HG03521 (cell line): ENCODE measurements around the gene DYRK1A.
"Not testable (repeated sequence)": the region's sequence is repeated elsewhere in the genome, so short reads cannot be mapped to it uniquely, and the experiment has no call there.

Source experiments
- ATAC-seq: cut with Tn5 transposase; IDR thresholded peaks from one replicate; pipeline ENCODE4 v1.9.1; 2021; ENCODE audit warnings: mild to moderate bottlenecking, moderate library complexity; ENCODE audit not compliant: unreplicated experiment

Gene DYRK1A

GRCh38 chr21:37522641-37523295, 156.2 kb downstream of the DYRK1A start:
- ATAC-seq, result no peak

GRCh38 chr21:37524944-37525343, 158.4 kb downstream of the DYRK1A start:
- ATAC-seq, result not testable (repeated sequence)

- ATAC-seq, result no peak
Measured at GRCh38 chr21:37525810-37526209, 159.2 kb downstream of the DYRK1A start.

GRCh38 chr21:37527103-37527502, 160.5 kb downstream of the DYRK1A start:
- no peak for ATAC-seq

DNA sequence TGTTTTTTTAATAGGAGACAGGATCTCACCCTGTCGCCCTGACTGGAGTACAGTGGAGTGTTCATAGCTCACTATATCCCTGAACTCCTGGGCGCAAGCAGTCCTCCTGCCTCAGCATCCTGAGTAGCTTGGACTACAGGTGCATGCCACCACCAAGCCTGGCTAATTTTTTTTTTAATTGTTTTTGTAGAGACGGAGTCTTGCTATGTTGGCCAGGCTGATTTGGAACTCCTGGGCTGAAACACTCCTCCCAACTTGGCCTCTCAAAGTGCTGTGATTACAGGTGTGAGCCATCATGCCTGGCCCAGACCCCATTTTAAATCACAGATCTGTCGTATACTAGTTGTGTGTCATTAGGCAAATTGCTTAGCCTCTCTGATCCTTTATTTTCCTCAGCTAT, 161.1 kb downstream of the DYRK1A start:
- no peak for ATAC-seq

- ATAC-seq, result no peak
Measured at GRCh38 chr21:37528150-37528937, 161.8 kb downstream of the DYRK1A start.

DNA sequence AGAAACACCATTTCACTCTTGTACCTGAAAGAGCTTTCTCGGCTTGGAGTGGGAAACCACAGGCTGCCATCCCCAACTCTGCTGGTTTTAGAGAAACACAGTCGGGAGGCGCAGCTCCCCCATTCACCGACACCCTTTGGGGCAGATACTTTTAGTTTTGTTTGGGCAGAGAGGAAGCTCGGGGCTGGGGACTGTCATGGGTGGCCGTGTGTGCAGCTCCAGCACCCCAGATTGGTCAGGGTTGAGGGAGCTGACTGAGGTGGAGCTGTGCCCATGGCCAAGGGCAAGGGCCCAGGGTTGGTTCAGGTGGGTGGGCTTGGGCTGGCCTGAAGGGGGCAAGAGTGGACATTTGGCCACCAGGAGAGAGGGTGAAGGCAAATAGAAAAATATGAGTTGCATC, 163.1 kb downstream of the DYRK1A start:
- no peak for ATAC-seq

DNA sequence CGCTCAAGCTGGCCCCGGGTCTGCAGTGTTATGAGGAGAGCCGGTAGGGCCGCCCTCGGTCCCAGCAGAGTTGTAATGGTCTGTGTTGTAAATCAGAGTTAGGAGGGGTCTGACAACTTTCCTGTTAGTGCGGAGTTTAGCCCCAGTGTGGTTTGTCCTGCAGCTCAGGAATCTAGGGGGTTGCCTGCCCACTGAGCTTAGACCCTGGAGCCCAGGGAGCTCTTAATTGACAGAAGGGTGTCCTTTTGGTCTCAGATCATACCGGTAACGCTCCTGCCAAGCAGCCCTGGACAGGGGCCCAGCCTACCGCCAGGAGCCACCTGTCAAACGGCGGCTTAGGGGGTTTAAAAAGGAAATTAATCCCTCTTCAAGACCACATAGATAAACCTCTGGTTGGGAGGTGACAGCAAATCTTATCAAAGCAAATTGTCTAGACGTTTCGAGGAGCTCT, 164.4 kb downstream of the DYRK1A start:
- no peak for ATAC-seq

DNA sequence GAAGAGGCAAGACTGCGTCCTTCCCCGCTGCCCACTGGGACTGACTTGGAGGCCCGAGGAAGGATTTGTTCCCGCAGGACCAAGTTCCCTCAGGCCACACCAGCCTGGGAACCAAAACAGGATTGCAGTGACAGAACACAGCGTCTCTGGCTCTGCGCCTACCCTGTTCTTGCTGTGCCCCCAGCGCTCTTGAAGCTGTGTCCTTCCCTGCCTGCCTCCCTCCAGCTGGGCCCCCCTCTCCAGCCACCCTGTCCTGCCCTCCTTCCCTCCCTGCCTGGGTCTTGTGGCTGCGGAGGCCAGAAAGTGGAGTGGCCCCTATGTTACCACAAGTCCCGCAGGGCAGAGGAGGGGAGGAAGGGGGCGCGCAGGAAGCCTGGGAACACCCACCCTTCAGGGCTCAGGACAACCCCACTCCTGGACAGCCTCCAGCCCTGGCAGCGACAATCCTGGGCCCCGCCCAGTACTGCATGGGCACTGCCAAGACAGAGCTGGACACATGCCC, 164.9 kb downstream of the DYRK1A start:
- no peak for ATAC-seq

GRCh38 chr21:37532868-37533780, 166.6 kb downstream of the DYRK1A start:
- ATAC-seq, result peak; percentile 64

- ATAC-seq, result no peak
Measured at GRCh38 chr21:37534431-37534830, 167.9 kb downstream of the DYRK1A start.

GRCh38 chr21:37535130-37535529, 168.6 kb downstream of the DYRK1A start:
- ATAC-seq, result no peak

- no peak for ATAC-seq
Measured at GRCh38 chr21:37535672-37536071, 169.1 kb downstream of the DYRK1A start.

DNA sequence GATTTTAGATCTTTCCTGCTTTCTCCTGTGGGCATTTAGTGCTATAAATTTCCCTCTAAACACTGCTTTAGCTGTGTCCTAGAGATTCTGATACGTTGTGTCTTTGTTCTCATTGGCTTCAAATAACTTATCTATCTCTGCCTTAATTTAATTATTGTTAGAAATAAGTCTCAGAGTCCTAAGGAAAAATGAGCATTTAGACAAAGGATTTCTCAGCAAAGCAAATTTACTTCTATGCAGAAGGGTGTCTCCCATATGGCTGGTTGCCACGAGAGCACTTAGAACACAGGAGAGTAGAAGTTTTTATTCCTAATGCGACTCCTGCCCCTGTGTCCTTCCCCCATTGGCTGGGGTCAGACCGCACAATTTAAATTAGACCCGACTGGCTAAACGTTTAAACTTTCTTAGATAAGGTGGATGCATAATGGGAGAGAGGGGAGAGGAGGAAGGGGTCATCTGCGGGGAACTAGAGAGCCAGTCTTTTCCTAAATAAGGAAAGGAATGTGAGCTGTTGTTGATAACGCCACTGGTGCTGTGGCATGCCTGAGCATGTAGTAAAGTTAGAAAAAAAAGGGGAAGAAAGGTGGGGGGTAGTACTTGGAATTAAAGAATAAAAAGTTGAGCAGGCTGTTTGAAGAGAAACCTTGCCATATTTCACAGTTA, 170.2 kb downstream of the DYRK1A start:
- no peak for ATAC-seq

GRCh38 chr21:37537391-37537996, 170.9 kb downstream of the DYRK1A start:
- ATAC-seq, result no peak

DNA sequence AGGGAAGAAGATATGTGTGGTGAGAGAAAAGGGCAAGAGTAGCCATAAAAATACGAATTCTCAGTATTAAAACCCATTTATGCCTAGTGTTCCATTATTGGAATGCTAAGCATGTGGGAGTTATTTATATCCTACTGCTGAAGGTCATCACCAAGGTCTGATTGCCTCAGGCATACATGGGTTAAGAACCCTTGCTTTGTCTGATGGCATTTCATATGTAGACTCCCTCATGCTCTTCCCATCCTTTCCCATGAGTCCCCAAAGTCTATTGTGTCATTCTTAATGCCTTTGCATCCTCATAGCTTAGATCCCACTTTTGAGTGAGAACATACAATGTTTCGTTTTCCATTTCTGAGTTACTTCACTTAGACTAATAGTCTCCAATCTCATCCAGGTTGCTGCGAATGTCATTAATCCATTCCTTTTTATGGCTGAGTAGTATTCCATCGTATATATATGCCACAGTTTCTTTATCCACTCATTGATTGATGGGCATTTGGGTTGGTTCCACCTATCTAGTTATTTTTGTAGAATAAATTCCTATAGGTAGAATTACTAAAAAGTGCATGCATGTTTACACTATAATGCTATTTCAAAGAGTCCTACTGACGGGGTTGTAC, 172.5 kb downstream of the DYRK1A start:
- ATAC-seq, result no peak

DNA sequence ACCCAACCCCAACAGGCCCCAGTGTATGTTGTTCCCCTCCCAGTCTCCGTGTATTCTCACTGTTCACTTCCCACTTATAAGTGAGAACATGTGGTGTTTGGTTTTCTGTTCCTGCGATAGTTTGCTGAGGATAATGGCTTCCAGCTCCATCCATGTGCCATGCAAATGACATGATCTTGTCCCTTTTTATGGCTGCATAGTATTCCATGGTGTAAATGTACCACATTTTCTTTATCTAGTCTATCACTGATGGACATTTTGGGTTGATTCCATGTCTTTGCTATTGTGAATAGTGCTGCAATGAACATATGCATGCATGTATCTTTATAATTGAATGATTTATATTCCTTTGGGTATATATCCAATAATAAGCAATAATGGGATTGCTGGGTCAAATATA, 174.6 kb downstream of the DYRK1A start:
- not testable (repeated sequence) for ATAC-seq

- no peak for ATAC-seq
Measured at GRCh38 chr21:37542512-37542911, 175.9 kb downstream of the DYRK1A start.

DNA sequence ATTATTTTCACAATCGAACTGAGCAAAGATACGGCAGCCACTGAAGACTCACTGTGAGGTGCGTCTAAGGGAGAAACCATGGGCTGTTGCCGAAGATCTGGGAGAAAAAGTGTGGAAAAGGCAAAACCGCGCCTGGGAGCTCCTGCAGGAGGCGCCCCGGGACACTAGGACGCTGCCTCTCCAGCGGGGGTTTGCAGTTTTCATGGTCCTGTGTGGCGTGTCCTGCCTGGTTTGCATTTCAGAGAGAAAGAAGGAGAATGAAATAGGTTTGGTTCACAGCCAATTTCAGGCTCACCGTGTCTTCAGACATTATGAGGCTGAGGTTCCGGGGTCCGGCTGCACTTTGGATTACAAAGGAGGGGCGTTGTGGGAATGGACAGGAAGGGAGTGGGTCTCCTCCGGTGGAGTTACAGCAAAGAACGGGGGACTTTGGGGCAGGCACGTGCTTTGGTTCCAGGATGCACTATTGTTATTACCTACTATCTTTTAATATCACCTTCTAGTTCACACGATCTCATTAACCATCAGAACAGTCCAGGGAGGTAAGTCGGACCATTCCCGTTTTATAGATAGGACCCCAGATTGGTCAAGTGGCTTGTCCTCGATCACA, 179.8 kb downstream of the DYRK1A start:
- ATAC-seq, result no peak
